NB4 (cell line): ENCODE data around the gene NMNAT1.

ENCODE experiments used
- CTCF ChIP-seq: IDR thresholded peaks from one replicate; pipeline ENCODE4 v1.5.1; 2012; ENCODE audit warnings: low read depth, low read length
- POLR2A ChIP-seq: IDR thresholded peaks from 2 replicates; pipeline ENCODE4 v1.6.1; 2011; ENCODE audit warnings: mild to moderate bottlenecking; ENCODE audit not compliant: insufficient read length; ENCODE audit errors: extremely low read depth

- TF ChIP-seq POLR2A (no peak), CTCF (no peak)
Measured at GRCh38 chr1:9922342-9922741, 20.9 kb upstream of the NMNAT1 start.
